ENCODE results near the gene CYBC1. TPM values are rescaled to one million over a fixed set of nuclear protein-coding genes. Genes with fewer than 3 reads are reported as not detected.

CYBC1 gene
- polyA plus RNA-seq, 2 of the 4 experiments (the other 2 are of a cell fraction) = 81.8 to 86.5 TPM

DNA sequence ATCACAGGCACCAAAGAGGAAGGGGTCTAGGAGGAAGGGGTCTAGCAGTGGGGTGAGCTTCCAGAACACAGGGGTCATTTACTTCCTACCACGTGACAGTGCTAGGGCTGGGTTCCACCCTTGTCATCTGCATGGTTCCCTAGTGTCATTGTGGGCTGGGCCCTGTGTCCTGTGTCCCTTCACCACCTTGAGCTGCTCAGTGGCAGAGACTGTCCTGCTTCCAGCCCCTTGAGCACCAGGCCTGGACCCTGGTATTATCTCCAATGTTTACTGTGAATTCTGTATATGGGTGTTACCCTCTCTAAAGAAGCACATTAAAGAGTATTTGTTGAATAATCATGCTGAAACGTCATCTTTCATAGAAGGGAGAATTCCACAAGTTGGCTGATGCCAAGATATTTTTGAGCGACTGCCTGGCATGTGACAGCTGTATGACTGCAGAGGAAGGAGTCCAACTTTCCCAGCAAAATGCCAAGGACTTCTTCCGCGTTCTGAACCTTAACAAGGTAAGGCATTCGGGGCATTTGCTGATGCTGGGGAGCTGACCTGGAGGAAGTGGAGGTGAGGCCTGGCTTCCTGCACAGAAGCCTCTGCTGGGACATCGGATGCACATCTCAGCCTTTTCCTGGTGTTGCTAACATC, 13.5 kb upstream of the CYBC1 start:
- ATAC-seq (no peak), FAIRE-seq (no peak), DNase-seq (ENCODE audit: low read depth in 1 of 2, low spot score in 1 of 2) (no peak)
- H3K4me2 ChIP-seq = no peak overlapping the region
- no peak overlapping the region for H3K4me3 ChIP-seq
- peaks cover 6% of the 10 kb centered on the region; the same call in 2 of the 3 replicates for H3K4me1 ChIP-seq
- H3K27ac ChIP-seq = no peak overlapping the region
- ChIA-PET POLR2A (no interaction called here), CTCF (interaction anchor here (1.2 to 1.6 kb wide), 7 partner anchors 12 to 90 kb away, joined by 3 to 8 read pairs (median 4); no protein-coding TSS in a partner anchor)
- H3K9me3 ChIP-seq = no peaks in the 10 kb centered on the region
- WGBS (ENCODE audit: missing lambda C conversion rate) = 89% methylated on average over 7 of the region's 7 CpGs
- TF ChIP-seq ATOH8 (CRISPR knock-in tag; IDR thresholded peaks at IDR 0.05; ENCODE audit: low read depth) (no peak), GATA3 (IDR thresholded peaks at IDR 0.05; ENCODE audit: borderline replicate concordance) (no peak), ZNF302 (CRISPR knock-in tag; IDR thresholded peaks at IDR 0.05) (no peak), CTCF (IDR thresholded peaks at IDR 0.05) (no peak), KDM1A (IDR thresholded peaks at IDR 0.05; ENCODE audit: low read depth) (no peak), HEYL (CRISPR knock-in tag; IDR thresholded peaks at IDR 0.05) (no peak), ESRRA (IDR thresholded peaks at IDR 0.05; ENCODE audit: borderline replicate concordance, low read length) (no peak), MAZ (IDR thresholded peaks at IDR 0.05; ENCODE audit: borderline replicate concordance, low read depth, low read length) (no peak), BCL3 (IDR thresholded peaks at IDR 0.05) (no peak), POLR2A (IDR thresholded peaks at IDR 0.05; ENCODE audit: low read length) (no peak), HES2 (IDR thresholded peaks at IDR 0.05) (no peak), ZSCAN20 (CRISPR knock-in tag; IDR thresholded peaks at IDR 0.05) (no peak), USF2 (IDR thresholded peaks at IDR 0.05) (no peak), HOXB5 (CRISPR knock-in tag; IDR thresholded peaks at IDR 0.05) (no peak), JUNB (IDR thresholded peaks at IDR 0.05) (no peak), RFX5 (IDR thresholded peaks at IDR 0.05) (no peak), ELK1 (IDR thresholded peaks at IDR 0.05; ENCODE audit: low read depth, low read length) (no peak), HOXB13 (CRISPR knock-in tag; IDR thresholded peaks at IDR 0.05; ENCODE audit: low read depth) (no peak), REST (IDR thresholded peaks at IDR 0.05) (no peak), ZFP36 (IDR thresholded peaks at IDR 0.05; ENCODE audit: borderline replicate concordance, partially characterized antibody) (no peak)
